IPS DF 4.7 (cell line): ENCODE results near the gene CTDNEP1.

Experiments
- DNase-seq: peaks from one replicate; pipeline ENCODE4 v3.0.0-alpha.2; 2013; ENCODE audit warnings: low spot score; ENCODE audit errors: extremely low read depth

The CTDNEP1 gene

DNA sequence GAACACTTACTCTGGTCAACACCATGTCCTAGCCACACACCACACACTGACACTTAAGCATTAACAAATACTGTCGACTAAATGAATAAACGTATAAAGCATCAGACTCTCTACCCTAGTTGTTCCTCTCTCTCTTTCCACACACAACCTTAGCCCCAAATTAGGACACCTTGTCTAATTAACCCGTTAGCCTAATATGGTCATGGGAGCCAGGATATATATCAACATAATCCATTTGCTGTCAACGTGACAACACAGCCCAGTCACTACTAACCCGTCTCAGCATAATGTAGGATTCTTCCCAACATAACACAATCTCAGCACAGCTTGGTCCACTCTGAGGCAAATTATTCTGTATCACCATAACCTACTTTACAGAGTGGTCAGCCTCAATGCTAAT, 19.4 kb downstream of the CTDNEP1 start:
- no peak for DNase-seq

DNA sequence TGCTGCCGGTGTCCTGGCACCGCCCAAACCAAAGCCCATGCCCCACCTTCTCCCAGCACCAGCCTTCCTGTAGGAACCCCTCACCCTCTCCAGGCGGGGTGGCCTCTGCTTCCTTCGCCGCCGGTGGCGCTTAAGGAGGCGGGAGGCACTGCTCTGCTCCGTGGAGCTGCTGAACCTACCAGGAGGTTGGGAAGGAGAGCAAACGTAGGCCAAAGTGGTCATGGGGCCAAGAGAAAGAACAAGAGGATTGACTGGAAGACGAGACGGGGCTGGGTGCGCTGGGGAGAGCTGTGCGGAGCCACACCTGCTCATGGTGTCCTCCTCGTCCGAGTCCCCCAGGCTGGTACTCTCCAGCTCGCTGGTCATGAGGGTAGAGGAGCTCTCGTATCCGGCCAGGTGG, 22.0 kb downstream of the CTDNEP1 start:
- DNase-seq = no peak

DNA sequence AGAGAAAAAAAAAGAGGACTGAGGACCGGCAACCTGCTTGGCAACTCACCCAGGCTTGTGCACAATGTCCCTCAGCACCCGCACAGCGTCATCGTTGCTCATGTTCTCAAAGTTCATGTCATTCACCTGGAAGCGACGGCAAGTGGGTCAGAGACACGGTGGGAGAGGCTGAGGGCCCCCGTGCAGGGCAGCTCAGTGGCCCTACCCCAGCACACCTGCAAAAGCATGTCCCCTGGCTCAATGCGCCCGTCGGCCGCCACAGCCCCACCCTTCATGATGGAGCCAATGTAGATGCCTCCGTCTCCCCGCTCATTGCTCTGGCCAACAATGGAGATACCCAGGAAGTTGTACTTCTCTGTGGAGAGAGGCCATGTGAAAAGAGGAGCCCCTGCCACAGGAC, 22.6 kb downstream of the CTDNEP1 start:
- no peak for DNase-seq

DNA sequence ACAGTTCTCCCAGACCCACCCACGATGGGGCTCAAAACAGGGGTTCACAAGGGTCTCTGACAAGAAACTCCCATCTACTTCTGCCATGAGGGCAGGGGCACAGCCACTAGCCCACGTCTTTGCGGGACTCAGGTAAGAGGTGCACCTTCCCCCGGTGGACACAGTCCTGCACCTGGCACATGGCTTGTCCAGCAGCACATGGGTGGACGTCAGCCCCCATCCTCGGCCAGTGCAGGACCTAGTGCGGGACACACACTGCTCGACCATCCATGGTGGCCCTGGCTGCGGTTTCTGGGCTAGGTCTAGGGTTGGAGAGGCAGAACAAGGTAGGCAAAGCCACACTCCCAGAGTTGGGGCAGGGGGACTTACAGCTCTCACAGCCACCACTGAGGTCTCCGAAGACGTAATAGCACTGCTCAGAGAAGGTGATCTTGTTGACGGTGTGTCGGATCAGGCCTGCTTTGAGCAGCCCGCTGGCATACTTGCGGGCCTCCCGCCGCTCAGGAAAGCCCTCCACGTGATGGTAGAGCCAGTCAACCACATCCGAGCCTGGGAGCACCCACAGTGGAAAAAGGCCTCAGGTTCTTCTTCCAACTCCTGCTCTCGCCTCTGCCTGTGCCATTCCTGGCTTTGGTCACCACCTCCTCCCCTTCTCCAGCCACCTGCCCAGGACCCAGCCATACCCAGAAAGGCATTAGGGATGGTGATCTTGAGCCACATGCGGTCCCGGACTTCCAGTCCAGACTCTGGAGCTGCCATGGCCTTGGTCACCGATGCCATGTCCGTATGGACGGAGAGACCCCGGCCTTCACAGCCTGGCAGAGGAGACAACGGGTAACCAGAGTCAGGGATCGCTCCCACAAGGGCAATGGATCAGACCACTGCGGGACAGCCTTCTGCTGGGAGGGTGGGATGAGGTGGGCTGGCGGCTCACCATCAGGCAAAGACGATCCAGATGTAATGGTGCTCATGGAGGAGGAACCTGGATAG, 24.5 kb downstream of the CTDNEP1 start:
- DNase-seq = no peak

DNA sequence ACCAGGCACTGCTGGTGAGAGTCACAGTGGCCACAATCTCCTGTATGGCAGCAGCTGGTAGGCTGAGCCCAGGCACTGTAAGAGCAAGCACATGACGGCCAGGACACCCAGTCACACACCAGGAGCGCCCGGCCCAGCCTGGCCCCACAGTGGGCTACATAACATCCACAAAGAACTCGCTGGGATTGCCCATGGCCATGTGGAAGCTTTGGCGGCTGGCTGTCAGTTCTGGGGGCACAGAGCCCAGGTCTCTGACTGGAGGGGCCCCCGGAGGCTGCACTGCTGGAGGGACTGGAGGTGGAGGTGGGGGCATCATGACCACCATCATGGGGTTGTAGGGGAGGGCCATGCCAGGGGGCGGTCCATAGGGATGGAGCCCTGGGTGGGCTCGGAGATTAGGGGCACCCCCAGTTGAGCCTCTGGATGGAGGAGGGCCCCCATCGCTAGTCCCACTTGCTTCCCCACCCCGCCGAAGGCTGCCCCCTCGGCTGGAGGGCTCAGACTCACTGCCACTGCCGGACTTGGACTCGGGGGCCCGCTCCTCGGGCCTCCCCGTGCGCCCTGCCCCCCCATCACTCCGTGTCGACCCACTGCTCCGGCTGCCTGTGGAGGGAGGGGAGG, 25.7 kb downstream of the CTDNEP1 start:
- no peak for DNase-seq

DNA sequence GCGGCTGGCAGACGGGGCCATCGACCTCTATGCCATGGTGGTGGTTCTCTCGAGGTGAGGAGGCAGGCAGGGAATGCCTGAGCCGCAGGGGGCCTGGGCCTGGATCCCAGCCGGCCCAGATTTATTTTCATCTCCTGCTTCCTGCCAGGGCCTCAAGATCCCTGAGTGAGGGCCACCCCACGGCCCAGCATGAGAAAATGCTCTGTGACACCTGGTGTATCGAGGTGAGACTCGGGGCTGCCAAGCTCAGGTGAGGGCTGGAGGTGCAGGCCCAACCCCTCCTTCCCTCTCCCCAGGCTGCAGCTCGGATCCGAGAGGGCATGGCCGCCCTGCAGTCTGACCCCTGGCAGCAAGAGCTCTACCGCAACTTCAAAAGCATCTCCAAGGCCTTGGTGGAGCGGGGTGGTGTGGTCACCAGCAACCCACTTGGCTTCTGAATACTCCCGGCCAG, 26.8 kb downstream of the CTDNEP1 start:
- no peak for DNase-seq

DNA sequence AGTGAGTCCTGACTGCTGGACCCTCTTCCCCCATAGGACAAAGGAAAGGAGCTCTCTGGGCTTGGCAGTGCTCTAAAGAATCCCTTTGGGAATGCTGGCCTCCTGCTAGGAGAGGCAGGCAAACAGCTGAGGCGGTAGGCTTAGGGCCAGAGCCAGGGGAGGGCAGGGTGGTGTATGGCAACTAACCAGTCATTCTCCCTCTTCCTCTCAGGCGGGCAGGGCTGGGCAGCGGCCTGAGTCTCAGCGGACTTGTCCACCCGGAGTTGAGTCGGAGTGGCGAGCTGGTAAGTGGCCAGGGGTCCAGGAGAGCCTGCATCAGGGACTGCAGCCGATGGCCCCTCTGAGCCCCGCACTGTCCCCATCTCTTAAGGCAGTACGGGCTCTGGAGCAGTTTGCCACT, 27.4 kb downstream of the CTDNEP1 start:
- no peak for DNase-seq

DNA sequence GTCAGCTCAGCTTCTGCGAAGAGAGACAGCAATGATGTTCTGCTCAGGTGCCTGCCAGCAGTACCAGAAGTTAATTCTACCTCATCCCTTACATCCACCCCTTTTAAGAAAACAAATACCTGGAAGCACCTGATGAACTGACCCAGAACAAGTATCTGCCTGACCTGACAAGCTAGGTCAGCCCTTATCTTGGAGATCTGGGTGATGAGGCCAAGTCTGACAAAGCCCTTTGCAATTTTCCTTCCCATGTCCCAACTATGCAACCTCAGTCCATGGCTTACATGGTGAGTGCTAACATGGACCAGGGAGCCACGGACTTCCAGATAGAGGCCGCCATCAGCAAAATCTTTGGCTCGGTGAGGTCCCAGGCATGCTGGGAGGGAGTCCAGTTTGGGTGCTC, 28.2 kb downstream of the CTDNEP1 start:
- DNase-seq = no peak

DNA sequence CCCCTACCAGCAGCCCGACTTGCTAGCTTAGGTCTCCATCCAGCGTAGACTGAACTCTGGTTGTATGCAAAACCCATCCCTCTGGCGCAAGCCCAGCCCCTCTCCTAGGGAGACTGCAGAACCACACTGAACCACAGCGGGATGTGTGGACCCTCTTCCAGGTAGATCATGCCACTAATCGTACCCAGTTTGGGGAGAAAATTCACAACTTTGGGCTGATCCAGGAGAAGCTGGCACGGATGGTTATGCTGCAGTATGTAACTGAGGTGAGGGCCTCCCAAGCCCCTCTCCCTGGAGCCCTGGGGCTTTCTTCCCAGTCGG, 28.6 kb downstream of the CTDNEP1 start:
- no peak for DNase-seq

DNA sequence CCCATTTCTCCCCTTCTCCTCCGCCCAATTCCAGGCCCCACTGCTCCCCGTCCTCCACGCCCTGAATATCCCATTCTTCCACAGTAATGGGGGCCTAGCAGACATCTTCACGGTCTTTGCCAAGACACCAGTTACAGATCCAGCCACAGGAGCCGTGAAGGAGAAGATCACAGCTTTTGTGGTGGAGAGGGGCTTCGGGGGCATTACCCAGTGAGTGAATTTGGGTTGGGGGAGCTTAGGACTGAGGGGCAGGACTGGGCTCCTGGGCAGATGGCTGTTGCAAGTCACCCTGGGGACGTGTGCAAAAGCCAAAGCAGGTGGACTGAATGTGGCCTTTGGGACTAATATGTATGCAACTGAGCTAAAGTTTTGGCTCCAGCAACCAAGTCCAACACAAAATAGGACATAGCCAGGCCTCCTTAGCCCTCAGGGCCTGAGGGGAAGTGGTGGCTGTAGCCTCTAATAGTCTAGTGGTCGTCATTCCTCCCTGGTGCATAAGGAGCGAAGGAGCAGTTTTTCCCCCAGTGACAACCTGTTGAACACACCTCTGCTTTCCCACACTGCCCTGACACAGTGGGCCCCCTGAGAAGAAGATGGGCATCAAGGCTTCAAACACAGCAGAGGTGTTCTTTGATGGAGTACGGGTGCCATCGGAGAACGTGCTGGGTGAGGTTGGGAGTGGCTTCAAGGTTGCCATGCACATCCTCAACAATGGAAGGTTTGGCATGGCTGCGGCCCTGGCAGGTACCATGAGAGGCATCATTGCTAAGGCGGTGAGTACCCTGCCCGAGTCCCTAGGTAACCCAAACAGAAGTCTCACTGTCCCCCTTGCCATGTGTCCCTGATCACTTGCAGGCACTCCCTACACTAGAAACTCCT, 29.2 kb downstream of the CTDNEP1 start:
- no peak for DNase-seq

DNA sequence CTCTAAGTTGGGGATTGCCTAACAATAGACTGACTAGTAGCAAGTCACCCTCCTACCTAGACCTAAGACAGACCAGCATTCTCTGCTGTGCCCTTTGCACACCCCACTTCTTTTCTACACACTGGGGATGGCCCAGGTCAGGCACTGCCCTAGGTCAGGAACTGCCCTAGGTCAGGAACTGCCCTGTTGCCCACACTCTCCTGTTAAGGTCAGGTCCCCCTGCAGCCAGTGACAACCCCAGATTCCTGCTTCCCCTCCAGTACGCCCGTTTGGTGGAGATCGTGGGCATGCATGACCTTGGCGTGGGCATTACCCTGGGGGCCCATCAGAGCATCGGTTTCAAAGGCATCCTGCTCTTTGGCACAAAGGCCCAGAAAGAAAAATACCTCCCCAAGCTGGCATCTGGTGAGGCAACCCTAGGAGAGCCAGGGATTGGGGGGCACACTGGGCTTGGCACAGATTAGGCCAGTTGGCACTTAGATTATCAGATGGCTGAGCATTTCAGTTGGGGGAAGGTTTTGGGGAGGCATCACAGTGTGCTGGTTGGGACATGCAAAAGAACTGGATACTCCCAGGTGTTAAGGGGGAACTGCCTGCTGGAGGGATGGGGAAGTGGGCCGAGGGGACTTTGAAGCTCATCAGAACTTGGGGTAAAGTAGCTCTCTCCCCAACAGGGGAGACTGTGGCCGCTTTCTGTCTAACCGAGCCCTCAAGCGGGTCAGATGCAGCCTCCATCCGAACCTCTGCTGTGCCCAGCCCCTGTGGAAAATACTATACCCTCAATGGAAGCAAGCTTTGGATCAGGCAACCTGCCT, 30.0 kb downstream of the CTDNEP1 start:
- DNase-seq = no peak

DNA sequence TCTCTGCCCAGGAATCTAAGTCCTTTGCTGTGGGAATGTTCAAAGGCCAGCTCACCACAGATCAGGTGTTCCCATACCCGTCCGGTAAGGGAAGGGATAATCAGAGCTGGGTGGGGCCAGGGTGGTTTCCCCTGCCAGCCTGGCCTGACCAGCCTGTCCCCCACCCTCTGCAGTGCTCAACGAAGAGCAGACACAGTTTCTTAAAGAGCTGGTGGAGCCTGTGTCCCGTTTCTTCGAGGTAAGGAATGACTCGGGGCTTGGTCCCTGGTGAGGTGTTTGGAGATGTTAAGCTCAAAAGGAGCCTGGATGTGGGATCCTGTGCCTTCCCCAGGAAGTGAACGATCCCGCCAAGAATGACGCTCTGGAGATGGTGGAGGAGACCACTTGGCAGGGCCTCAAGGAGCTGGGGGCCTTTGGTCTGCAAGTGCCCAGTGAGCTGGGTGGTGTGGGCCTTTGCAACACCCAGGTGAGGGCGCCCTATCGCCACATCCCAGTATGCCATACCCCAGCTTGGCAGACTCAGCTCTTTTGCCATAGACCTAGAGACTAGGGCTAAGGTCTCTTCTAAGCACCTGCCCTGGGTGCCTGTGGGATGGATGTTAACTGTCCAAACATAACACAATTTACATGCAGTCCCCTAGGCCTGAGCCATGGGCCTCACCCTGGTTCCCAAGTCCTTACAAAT, 30.8 kb downstream of the CTDNEP1 start:
- no peak for DNase-seq

DNA sequence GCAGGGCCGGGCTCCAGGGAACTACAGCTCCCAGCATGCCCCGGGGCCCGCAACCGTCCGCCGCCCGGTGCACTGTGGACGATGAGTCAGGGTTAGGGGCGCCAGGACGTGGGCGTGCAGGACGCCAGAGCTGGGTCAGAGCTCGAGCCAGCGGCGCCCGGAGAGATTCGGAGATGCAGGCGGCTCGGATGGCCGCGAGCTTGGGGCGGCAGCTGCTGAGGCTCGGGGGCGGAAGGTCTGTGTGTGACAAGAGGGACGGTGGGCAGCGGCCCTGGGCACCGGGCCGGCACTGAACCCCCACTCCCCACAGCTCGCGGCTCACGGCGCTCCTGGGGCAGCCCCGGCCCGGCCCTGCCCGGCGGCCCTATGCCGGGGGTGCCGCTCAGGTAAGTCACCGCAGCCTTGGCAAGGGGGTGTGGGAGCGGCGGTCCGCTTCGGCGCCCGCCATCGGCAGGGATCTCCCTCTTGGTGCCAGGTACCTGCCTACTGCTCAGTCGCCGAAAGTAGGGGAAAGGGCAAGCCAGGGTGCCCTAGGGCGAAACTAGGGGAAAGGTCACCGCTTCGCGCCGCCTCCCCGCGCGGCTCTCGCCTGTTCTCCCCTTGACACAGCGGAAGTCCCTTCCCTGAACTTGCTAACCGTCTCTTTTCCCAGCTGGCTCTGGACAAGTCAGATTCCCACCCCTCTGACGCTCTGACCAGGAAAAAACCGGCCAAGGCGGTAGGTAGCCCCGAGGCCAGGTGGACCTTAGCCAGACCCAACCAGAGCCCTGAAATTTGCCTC, 31.5 kb downstream of the CTDNEP1 start, which contains the start of the genes ACADVL and DLG4:
Gene ACADVL (plus strand): TSS at position 127 of the 781 bp plus-strand sequence. CDS start 47 bp downstream, at position 174.
Gene DLG4 (minus strand): TSS at position 25 of the 781 bp plus-strand sequence.
- no peak for DNase-seq

DNA sequence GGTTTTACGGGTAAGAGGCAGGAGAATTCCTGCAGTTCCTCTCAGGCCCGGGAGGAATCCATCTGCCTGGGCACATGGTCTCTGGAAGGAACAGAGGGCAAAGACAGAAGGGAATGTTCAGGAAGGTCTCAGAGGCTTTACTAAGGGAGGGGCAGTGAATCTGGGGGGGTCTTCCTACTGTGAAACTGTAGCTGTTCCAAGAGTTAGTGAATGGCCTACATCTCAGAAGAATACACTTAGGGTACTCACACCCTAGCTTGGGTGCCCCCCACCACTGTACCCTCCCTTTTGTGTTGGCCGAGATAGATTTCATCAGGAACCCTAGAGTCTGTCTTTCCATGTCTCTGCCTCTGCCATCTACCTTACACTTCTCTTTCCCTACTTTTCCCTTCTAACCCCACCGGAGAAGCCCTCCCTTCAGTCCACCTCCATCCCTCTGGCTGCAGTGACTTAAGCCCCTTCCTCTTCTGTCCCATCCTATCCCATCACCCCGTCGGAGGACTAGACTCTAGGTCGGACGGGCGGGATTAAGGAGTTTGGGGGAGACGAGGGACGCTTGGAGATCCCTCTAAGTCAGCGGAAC, 32.2 kb downstream of the CTDNEP1 start:
- no peak for DNase-seq

DNA sequence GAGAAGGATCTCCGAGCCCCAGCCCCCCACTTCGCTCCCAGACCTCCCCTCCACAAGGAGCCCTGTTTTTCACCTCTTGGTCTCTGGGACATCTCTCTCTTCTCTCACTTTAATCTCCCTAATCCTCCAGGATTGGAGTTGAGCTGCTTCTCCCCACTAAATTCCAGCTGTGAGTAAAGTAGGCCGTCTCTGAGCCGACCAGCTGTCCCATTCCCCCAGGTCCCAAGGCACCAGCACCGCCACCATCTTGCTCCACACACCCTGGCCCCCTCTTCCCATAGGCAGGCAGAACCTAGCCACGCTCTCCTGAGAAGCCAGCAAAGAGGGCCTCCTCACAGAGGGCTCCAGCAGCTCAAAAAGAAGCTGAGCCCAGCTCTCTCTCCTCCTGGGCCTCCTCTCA, 32.8 kb downstream of the CTDNEP1 start:
- DNase-seq = no peak

DNA sequence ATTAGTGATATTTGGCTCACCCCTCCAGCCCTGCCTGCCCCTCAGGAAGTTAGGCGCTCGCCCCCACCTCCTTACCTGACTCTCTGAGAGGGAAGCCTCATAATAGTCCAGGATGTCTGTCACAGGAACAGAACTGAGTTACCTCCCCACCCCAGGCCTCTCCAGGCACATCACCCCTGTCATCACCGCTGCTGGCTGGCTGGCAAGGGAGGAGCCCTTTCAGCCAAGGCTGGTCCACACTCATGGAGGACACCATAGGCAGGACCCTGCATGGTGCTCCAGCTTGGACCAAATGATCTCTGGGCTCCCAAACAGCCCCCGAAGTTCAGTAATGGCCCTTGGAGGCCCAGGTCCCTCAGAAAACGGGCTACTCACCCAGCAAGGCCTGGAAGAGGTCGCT, 33.4 kb downstream of the CTDNEP1 start:
- no peak for DNase-seq

DNA sequence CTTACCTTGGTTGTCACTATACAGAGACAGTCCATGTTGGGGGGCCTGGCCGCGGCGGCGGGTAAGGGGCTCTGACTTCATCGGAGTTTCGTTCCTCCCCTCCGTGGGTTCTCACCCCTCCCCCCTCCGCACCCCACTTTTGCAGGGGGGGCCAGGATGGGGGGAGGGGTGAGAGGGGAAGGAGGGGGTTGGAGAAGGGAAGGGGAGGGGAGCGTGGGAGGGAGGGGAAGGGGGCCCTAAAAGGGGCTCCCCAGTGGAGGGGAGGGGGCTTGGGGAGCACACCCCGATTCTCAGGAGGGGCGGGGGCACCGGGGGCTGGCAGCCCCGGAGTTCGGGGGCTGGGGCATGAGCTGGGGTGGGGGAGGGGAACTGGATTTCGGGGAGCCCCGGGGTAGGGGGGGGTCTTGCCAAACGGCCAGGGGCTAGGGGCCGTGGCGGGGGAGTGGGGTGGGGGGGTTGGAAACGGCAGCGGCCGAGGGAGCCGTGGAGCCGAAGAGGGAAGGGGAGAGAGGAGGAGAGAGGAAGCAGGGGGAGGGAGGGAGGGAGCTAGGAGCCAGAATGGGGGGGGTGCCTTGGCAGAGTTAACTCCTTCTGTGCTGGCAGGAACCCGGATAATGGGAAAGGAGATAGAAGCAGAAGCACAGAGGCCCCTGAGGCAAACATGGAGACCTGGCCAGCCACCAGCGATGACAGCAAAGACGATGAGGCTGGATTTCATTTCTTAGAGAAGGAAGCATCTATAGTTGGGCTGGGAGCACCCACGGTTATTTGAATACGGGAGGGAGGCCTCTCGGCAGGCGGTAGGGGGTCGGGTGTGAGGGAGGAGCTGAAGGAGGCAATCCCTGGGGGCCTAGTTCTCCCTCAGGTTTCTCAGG, 34.2 kb downstream of the CTDNEP1 start:
- no peak for DNase-seq
